Measurements from ENCODE around the gene SMCO2.

The SMCO2 gene

GRCh38 chr12:27446436-27446835, at the start of gene SMCO2:
TSS of gene SMCO2 (plus strand) at chr12:27446736. CDS start at chr12:27470632, 23,896 bp downstream.
- TF ChIP-seq TCF12 (IDR thresholded peaks at IDR 0.05; ENCODE audit: low read depth), result no peak
- no peak for TF ChIP-seq FOXM1 (IDR thresholded peaks at IDR 0.05; ENCODE audit: borderline replicate concordance, low read depth)
- TF ChIP-seq YY1 (IDR thresholded peaks at IDR 0.05; ENCODE audit: low read depth), result no peak
- no peak for TF ChIP-seq ZBTB7A (IDR thresholded peaks at IDR 0.05; ENCODE audit: low read depth)
- no peak for TF ChIP-seq USF1 (IDR thresholded peaks at IDR 0.05)
- no peak for TF ChIP-seq TEAD4 (IDR thresholded peaks at IDR 0.05)
- TF ChIP-seq CREB1 (IDR thresholded peaks at IDR 0.05; ENCODE audit: low read depth), result no peak
- no peak for TF ChIP-seq REST (IDR thresholded peaks at IDR 0.05; ENCODE audit: low read depth)
- no peak for TF ChIP-seq MAX (IDR thresholded peaks at IDR 0.05)
- no peak for TF ChIP-seq EGR1 (IDR thresholded peaks at IDR 0.05)
- TF ChIP-seq EP300 (IDR thresholded peaks at IDR 0.05; ENCODE audit: borderline replicate concordance), result no peak
- no peak for TF ChIP-seq TAF1 (IDR thresholded peaks at IDR 0.05; ENCODE audit: low read depth)
- no peak for TF ChIP-seq NFIC (IDR thresholded peaks at IDR 0.05)

- TF ChIP-seq YY1 (IDR thresholded peaks at IDR 0.05; ENCODE audit: low read depth), result no peak
- no peak for TF ChIP-seq NFIC (IDR thresholded peaks at IDR 0.05)
- TF ChIP-seq CREB1 (IDR thresholded peaks at IDR 0.05; ENCODE audit: low read depth), result no peak
- TF ChIP-seq FOXM1 (IDR thresholded peaks at IDR 0.05; ENCODE audit: borderline replicate concordance, low read depth), result no peak
- no peak for TF ChIP-seq RAD21 (IDR thresholded peaks at IDR 0.05; ENCODE audit: low read depth)
- TF ChIP-seq ZBTB7A (IDR thresholded peaks at IDR 0.05; ENCODE audit: low read depth), result no peak
- no peak for TF ChIP-seq TCF12 (IDR thresholded peaks at IDR 0.05; ENCODE audit: low read depth)
- TF ChIP-seq USF1 (IDR thresholded peaks at IDR 0.05), result no peak
- TF ChIP-seq CEBPB (IDR thresholded peaks at IDR 0.05), result no peak
- no peak for TF ChIP-seq TEAD4 (IDR thresholded peaks at IDR 0.05)
- TF ChIP-seq TAF1 (IDR thresholded peaks at IDR 0.05; ENCODE audit: low read depth), result no peak
- no peak for TF ChIP-seq REST (IDR thresholded peaks at IDR 0.05; ENCODE audit: low read depth)
- no peak for TF ChIP-seq EGR1 (IDR thresholded peaks at IDR 0.05)
- TF ChIP-seq MAX (IDR thresholded peaks at IDR 0.05), result no peak
- TF ChIP-seq EP300 (IDR thresholded peaks at IDR 0.05; ENCODE audit: borderline replicate concordance), result no peak
Observed at GRCh38 chr12:27398466-27398865, 48.1 kb upstream of the SMCO2 start.

DNA sequence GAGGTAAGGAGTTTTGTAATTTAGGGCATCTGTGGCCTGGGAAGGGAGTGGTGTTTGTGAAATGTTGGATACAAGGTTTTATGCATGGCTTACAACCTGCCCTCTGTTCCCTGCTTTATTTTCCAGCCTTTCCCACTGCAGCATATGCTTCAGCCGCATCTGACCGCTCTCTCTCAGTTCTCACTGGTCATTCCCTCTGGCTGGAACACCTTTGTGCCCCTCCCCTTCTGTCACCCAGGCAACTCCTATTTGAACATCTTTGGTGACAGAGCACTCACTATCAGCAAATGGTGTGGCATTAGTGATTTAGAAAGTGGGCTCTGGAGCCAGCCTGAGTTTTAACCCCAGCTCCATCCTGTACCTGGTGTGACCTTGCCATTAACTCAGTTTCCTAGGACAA, 47.5 kb upstream of the SMCO2 start:
- TF ChIP-seq MAX (IDR thresholded peaks at IDR 0.05) (no peak), NFIC (IDR thresholded peaks at IDR 0.05) (no peak), ZBTB7A (IDR thresholded peaks at IDR 0.05; ENCODE audit: low read depth) (no peak), EP300 (IDR thresholded peaks at IDR 0.05; ENCODE audit: borderline replicate concordance) (no peak), YY1 (IDR thresholded peaks at IDR 0.05; ENCODE audit: low read depth) (no peak), REST (IDR thresholded peaks at IDR 0.05; ENCODE audit: low read depth) (no peak), TAF1 (IDR thresholded peaks at IDR 0.05; ENCODE audit: low read depth) (no peak), USF1 (IDR thresholded peaks at IDR 0.05) (no peak), TEAD4 (IDR thresholded peaks at IDR 0.05) (no peak), CEBPB (IDR thresholded peaks at IDR 0.05) (no peak), FOXM1 (IDR thresholded peaks at IDR 0.05; ENCODE audit: borderline replicate concordance, low read depth) (no peak), EGR1 (IDR thresholded peaks at IDR 0.05) (no peak), RAD21 (IDR thresholded peaks at IDR 0.05; ENCODE audit: low read depth) (no peak), CREB1 (IDR thresholded peaks at IDR 0.05; ENCODE audit: low read depth) (no peak), TCF12 (IDR thresholded peaks at IDR 0.05; ENCODE audit: low read depth) (no peak)
